HG03280 (cell line): ENCODE results near the gene SNX30.

Experiments
- ATAC-seq: cut with Tn5 transposase; IDR thresholded peaks from one replicate; pipeline ENCODE4 v1.9.1; 2021; ENCODE audit warnings: mild to moderate bottlenecking, moderate library complexity; ENCODE audit not compliant: unreplicated experiment

Gene SNX30

DNA sequence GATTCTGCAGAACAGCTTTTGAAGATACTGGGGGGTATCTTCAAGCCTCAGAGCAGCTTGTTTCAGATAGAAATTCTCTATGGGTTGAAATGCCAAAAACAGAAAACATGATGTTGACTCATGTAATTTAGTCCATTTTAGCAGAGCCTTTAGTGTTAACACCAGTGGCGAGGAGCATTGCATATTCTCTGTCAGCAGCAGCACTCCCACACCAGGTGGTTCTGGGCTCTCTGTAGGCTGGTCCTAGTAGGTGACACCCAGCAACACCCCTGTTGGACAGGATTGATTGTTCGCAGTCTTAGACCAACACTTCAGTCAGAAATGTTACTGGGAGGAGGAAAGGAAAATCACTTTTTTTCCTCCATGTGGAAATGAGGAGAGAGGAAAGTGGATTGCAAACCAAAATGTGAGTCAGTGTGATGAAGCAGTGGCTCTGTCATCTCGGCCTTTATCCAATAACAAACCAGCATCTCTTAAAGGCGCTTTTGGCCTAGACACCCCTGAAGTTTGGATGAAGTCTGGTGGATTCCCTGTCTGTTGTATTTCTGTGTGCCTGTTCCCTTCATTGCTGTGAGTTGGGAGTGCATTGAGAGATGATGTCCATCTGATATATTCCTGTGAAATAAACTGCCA, 123.3 kb downstream of the SNX30 start:
- ATAC-seq: no peak

GRCh38 chr9:112878752-112879151, 128.2 kb downstream of the SNX30 start:
- ATAC-seq: no peak

GRCh38 chr9:112880650-112881049, 130.1 kb downstream of the SNX30 start:
- no peak for ATAC-seq

DNA sequence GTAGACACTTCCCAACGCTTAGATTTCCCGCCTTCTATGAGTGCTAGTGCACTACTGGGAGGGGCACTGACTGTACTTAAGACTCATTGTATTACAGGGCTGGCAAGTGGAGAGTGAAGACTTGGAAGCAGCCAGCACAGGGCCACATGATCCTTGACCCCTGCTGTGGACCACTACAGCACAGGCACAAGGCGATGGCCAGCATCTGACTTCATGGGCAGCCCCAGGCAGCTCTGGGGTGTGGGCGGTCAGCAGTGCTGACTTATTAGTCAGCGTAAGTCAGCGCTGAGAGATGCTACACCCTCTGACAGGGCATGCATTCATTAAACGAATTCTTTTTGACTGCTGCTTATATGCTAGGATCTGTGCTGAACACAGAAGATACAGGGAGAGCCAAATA, 130.8 kb downstream of the SNX30 start:
- no peak for ATAC-seq

DNA sequence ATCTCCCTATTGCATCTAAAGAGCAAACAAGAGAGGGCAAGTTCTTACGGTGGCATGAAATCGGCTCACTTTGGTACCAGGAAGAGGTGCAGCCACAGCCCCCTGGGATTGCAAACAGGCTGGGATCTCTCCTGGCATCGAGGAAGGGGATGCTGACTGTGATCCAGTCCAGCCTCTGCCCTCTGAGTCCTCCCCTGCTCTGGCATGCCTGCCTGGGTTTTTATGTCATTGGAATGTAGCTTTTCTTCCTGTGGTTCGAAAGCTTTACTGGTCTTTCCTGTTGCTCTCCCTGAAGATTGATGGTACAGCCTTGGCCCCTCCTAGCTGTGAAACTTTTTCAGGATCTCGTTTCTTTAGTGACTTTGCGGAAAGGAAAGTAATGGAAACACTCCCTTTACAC, 133.5 kb downstream of the SNX30 start:
- ATAC-seq: no peak

DNA sequence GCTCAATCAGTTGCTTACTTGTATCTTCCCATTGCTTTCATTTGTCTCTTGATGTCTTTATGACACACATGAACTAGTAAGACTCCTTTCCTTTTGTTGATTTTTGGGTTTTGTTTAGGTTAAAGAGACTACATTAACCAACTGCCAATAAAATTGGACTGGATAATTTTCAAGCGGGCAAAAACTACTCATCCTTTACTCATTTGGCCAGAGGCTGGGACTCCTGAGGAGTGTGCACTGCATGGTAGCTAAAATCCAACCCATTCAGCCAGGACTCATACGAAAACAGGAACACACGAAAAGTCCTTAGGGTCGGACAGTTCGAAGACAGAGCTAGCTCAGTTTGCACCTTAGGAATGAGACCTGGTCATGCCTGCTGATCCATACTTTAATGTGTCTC, 134.2 kb downstream of the SNX30 start:
- ATAC-seq: no peak

DNA sequence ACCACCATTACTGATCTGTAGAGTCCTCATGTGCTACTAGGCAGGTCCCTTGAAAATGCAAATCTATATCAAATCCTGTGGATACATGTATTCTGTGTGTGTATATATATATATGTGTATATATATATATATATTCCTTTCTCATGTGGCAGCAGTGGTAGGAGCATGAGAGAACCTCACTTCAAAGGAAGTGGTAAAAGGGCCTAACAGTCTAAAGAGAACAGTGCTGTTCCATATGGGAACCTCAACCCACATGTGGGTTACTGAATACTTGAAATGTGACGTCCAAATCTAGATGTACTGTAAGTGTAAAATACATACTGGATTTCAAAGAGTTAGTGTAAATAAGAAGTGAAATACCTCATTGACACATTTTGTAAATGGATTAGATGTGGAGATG, 134.8 kb downstream of the SNX30 start:
- ATAC-seq: no peak

- no peak for ATAC-seq
Measured at GRCh38 chr9:112886351-112886750, 135.8 kb downstream of the SNX30 start.

- ATAC-seq: no peak
Measured at GRCh38 chr9:112887381-112887780, 136.8 kb downstream of the SNX30 start.

DNA sequence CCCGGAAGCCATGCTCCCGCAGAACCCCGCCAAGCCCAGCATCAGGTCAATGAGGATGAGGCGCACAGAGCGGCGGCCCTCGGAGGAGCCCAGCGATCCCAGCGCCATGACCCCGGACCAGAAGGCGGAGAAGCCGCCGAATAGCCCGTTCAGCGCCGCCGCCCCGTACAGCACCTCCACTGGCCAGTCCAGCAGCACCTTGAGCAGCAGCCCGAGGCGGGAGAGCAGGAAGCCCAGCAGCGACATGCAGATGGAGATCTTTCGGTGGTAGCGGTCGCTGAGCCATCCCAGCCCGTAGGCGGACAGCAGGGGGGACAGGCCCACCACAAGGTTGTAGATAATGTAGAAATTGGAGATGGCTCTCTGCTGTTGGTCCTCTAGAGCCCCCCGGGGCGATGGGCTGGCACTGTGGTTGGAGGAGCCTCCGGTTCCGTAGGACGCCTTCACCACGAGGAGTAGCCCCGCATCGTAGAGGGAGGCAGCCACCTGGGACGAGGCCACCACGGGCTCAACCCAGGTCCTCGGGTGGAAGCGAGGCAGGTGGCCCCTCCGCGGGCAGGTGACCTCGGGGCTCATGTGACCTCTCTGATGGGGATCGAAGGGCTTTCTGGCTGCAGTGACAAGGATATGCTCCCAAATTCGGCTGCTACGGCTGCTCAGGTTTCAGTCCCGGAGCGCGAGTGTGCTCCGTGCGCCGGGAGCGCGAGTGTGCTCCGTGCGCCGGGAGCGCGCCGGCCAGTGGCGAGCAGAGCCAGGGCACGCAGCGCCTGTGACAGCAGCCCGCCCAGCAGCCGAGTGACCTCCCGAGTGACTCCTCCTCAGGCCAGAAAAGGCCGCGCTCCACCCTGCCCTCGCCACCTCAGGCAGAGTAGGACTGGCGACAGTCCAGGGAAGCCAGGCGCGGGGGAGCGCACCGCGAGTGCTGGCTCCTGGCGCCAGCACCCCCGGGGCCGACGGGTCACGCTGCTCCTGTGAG, 139.8 kb downstream of the SNX30 start, which contains the start of gene SLC46A2:
SLC46A2 (minus strand) TSS at position 771 of the 976 bp plus-strand sequence; CDS start at position 576, 195 bp downstream.
- ATAC-seq: no peak

- no peak for ATAC-seq
Measured at GRCh38 chr9:112891521-112891920, 141.0 kb downstream of the SNX30 start.

DNA sequence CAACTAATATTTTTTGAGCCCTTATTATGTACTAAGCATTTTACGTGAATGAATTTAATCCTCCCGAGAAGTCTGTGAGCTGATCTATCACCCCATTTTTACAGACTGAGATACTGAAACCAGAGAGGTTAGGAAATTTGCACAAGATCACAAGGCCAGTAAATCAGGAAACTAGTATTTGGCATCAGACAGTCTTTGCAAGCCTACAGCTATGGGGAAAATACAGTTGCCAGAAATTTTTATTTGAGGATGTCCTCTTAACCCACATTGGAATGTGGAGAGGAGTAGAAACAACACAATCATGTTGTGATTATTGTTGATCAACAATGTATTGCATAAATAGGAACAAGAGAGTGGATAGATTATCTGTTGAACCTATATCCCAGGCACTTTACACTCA, 142.4 kb downstream of the SNX30 start:
- ATAC-seq: no peak

- no peak for ATAC-seq
Measured at GRCh38 chr9:112894041-112894440, 143.5 kb downstream of the SNX30 start.

GRCh38 chr9:112894699-112895098, 144.1 kb downstream of the SNX30 start:
- ATAC-seq: no peak

DNA sequence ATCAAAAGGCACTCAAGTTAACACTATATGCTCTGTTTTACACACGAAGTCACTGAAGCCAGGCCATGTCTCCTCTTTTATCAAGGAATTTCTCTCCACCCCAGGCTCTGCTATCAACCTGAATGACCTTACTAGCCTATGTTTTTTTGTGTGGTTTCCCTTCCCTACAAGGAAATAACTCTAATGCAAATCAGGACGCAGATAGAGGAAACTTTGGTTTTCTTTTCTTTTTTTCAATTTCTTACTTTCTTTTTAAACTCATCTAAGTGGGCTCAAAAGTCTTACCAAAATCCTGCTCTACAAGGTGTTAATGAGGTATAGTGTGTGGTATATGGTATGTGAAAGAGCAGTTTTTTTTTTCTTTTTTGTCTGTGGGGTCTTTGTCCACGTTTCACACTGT, 145.6 kb downstream of the SNX30 start:
- ATAC-seq: no peak

GRCh38 chr9:112898872-112899311, 148.3 kb downstream of the SNX30 start:
- no peak for ATAC-seq

DNA sequence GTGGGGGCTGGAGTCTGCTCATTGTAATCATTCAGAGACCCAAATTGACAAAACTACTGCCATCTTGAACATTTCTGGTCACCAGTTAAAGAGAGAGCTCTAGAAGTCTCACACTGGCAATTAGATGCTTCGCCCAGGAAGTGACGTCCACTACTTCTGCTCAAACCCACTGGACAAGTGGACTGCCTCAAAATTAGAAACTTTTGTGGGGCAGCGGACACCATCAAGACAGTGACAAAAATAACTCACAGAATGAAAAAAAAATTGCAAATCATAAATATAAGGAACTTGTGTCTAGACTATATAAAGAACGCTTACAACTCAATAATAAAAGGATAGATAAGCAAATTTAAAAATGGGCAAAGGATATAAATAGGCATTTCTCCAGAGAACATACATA, 149.9 kb downstream of the SNX30 start:
- no peak for ATAC-seq

DNA sequence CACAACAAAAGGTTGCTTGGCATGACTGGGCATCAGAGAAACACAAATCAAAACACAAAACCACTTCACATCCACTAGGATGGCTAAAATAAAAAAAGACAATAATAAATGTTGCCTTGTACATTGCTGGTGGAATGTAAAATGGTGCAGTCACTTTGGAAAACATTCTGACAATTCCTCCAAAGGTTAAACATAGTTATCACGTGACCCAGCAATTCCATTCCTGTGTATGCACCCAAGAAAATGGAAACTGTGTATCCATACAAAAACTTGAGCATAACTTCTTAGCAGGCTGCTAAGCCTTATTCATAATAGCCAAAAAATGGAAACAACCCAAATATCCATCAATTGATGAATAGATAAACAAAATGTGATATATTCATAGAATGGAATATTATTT, 150.3 kb downstream of the SNX30 start:
- ATAC-seq: no peak

DNA sequence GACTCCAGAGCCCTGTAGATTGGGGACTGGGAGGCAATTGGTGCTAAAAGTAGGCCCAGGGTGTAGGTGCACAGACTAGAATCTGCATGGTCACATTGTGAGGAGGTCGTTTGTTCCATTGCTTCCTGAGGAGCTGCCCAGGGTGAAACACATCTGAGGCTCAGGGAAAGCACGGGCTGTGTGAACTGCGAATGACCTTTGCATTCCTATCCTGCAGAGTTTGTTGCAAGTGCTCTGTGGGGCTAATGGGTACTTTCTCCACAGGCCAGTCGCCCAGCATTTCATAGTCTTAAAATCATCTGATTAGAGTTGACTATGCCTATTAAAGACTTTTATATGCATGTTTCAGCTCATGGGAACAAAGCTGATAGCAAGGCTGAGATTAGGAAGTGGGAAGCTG, 154.5 kb downstream of the SNX30 start:
- ATAC-seq: no peak

DNA sequence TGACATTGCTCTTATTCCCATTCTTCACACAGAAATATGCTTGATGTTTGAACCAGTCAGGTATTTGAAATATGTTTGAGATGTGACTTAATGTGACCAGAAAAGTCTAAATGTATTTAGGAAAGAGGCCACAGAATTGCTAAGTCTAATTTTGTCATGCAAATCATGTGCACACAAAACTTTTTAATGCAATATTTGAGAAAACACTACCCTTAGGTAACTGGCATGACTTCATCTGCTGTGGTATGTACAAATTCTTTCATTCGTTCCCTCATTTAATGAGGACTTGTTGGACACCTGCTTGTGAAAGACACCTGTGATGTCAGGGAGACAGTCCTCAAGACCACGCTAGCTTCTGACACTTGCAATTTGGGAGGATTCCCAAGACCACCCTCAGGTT, 161.2 kb downstream of the SNX30 start:
- no peak for ATAC-seq

GRCh38 chr9:112912636-112913035, 162.1 kb downstream of the SNX30 start:
- no peak for ATAC-seq

DNA sequence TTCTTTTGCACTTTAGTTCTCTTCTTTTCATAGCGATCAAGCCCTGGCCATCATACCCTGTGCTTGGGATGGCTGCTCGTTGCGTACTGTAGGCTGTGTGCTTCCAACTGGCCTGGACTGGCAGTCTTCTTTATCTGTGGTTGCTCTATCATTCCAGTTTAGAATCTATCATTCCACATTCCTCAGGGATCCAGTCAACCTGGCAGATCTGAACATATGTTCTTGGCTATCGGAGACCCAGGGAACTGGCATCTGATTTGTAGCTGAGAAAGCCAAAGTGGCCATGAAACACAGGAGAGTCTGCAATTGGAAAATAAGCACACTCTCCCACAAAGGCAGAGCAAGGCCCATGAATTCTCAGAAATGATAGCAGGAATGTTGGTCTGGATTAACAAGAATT, 162.8 kb downstream of the SNX30 start:
- no peak for ATAC-seq
